C4-2B (cell line): ENCODE measurements around the gene FEN1.

ENCODE experiments used
- H3K27ac ChIP-seq: fragments of 450-650 bp; 2 replicates; pipeline ENCODE4 v1.5.1; 2017
- CTCF ChIP-seq: fragments of 450-650 bp; conservative IDR thresholded peaks from 2 replicates; pipeline ENCODE4 v1.5.1; 2017; ENCODE audit warnings: mild to moderate bottlenecking
- ZFX ChIP-seq: fragments of 450-650 bp; IDR thresholded peaks from 2 replicates; pipeline ENCODE4 v1.6.1; 2017

The FEN1 gene

GRCh38 chr11:61842528-61842820 lies 49.8 kb downstream of the FEN1 start:
- H3K27ac ChIP-seq = no peak overlapping the region
- TF ChIP-seq CTCF = no peak
- TF ChIP-seq ZFX = no peak

GRCh38 chr11:61844909-61845565 lies 52.3 kb downstream of the FEN1 start:
- no peak overlapping the region for H3K27ac ChIP-seq
- TF ChIP-seq ZFX (no peak), CTCF (no peak)

GRCh38 chr11:61846362-61847020 lies 53.8 kb downstream of the FEN1 start:
- no peak for TF ChIP-seq ZFX
- TF ChIP-seq CTCF = no peak
- no peak overlapping the region for H3K27ac ChIP-seq
